ENCODE data around the gene HMGCS2. TPM values are rescaled to one million over a fixed set of nuclear protein-coding genes. Genes with fewer than 3 reads are reported as not detected.

Gene HMGCS2
- total and polyA plus RNA-seq, 9 of the 15 experiments (the other 6 are each of a cell fraction or from before 2014, with no cell fraction given), result 0.13 TPM; not detected in 8

DNA sequence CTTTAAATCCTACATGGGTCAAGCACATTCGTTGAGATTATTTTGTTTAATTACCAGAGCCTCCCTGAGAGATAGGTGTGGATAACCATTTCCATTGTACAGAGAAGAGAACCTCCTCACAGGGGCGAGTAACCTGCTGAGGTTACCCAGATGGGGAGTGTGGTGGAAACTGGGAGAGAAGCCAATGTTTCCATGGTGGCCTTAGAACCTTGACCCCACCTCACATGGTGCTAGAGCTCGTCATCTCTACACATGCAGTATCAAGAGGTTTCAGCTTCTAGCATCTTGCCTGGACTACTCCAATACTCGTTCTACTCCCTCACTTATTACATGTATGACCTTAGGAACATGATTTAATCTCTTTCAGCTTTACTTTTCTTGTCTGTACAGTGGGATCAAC, 37.8 kb upstream of the HMGCS2 start:
- Histone ChIP-seq H3K36me3 (ENCODE audit: control insufficient read depth, insufficient read depth, low read length) (no peaks in the 10 kb centered on the region), H3K4me2 (ENCODE audit: insufficient read depth, low read length) (no peak overlapping the region), H3K9me1 (ENCODE audit: control insufficient read depth, insufficient read depth, low read length) (no peaks in the 10 kb centered on the region), H2AFZ (ENCODE audit: low read depth, low read length) (no peak overlapping the region), H3K27me3 (ENCODE audit: control insufficient read depth in 2 of 2, insufficient read depth in 2 of 2, low read length in 2 of 2) (peaks cover 41 to 42% of the 10 kb centered on the region in 2 experiments), H3K4me3 (no peak overlapping the region), H3K9ac (ENCODE audit: insufficient read depth in 1 of 2, low read depth in 2 of 2, low read length in 2 of 2) (no peak overlapping the region), H3K79me2 (ENCODE audit: control insufficient read depth, insufficient read depth, low read length) (no peaks in the 10 kb centered on the region), H3K27ac (ENCODE audit: extremely low read depth, low read depth, low read length) (no peak overlapping the region), H4K20me1 (replicated peaks; ENCODE audit: control insufficient read depth, insufficient read depth, low read length) (no peaks in the 10 kb centered on the region), H3K9me3 (replicated peaks; ENCODE audit: control insufficient read depth, insufficient read depth, low read depth, low read length) (no peaks in the 10 kb centered on the region), H3K4me1 (replicated peaks in 1 of 2; ENCODE audit: control insufficient read depth in 2 of 2, insufficient read depth in 2 of 2, low read length in 2 of 2) (0 out of 5 replicates have a peak, but pooled peaks cover 0 to 2% of the 10 kb centered on the region in 2 experiments)
- ChIA-PET POLR2A (no interaction called here), CTCF (ENCODE audit: low intra/inter-chr PET ratio) (no interaction called here)
- no peak for ATAC-seq
- BruUV-seq (replicated peaks), result no TSS peak
- no peak for DNase-seq (ENCODE audit: extremely low read depth in 1 of 4, low spot score in 3 of 4)
- no peak for FAIRE-seq
- 0% methylated on average over 4 of the region's 4 CpGs for WGBS (ENCODE audit: insufficient coverage, low coverage, missing lambda C conversion rate)
- in situ Hi-C loops (cut with MboI) (no loop called here), intact Hi-C loops (cut with micrococcal nuclease) (no loop called here)
- TF ChIP-seq, protein P1, sequence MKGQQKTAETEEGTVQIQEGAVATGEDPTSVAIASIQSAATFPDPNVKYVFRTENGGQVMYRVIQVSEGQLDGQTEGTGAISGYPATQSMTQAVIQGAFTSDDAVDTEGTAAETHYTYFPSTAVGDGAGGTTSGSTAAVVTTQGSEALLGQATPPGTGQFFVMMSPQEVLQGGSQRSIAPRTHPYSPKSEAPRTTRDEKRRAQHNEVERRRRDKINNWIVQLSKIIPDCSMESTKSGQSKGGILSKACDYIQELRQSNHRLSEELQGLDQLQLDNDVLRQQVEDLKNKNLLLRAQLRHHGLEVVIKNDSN (CRISPR knock-in tag; IDR thresholded peaks at IDR 0.05), result no peak
- no peak for TF ChIP-seq ZNF639 (CRISPR knock-in tag; conservative IDR thresholded peaks at IDR 0.05 in 1 of 2, IDR thresholded peaks at IDR 0.05 in 1 of 2)
- TF ChIP-seq MTA2 (IDR thresholded peaks at IDR 0.05; ENCODE audit: low read depth), result no peak
- no peak for TF ChIP-seq POLR3A (IDR thresholded peaks at IDR 0.05; ENCODE audit: borderline replicate concordance, extremely low read depth, insufficient read depth, insufficient read length)
- TF ChIP-seq CBX1 (IDR thresholded peaks at IDR 0.05; ENCODE audit: low read depth), result no peak
- no peak for TF ChIP-seq ZNF717 (CRISPR knock-in tag; IDR thresholded peaks at IDR 0.05)
- no peak for TF ChIP-seq ZNF143 (CRISPR knock-in tag; IDR thresholded peaks at IDR 0.05)
- TF ChIP-seq MBD1 (CRISPR knock-in tag; IDR thresholded peaks at IDR 0.05), result no peak
- no peak for TF ChIP-seq KLF10 (CRISPR knock-in tag; IDR thresholded peaks at IDR 0.05)
- TF ChIP-seq HDAC1 (IDR thresholded peaks at IDR 0.05), result no peak
- no peak for TF ChIP-seq LARP7 (IDR thresholded peaks at IDR 0.05)
- TF ChIP-seq SMARCA5 (IDR thresholded peaks at IDR 0.05), result no peak
- no peak for TF ChIP-seq GABPB1 (CRISPR knock-in tag; IDR thresholded peaks at IDR 0.05)
- no peak for TF ChIP-seq ZBTB9 (CRISPR knock-in tag; IDR thresholded peaks at IDR 0.05)
- no peak for TF ChIP-seq HDAC6 (IDR thresholded peaks at IDR 0.05; ENCODE audit: low read depth, low read length)
- no peak for TF ChIP-seq MIER1 (IDR thresholded peaks at IDR 0.05; ENCODE audit: low read depth)
- TF ChIP-seq, protein P2, sequence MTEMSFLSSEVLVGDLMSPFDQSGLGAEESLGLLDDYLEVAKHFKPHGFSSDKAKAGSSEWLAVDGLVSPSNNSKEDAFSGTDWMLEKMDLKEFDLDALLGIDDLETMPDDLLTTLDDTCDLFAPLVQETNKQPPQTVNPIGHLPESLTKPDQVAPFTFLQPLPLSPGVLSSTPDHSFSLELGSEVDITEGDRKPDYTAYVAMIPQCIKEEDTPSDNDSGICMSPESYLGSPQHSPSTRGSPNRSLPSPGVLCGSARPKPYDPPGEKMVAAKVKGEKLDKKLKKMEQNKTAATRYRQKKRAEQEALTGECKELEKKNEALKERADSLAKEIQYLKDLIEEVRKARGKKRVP (CRISPR knock-in tag; IDR thresholded peaks at IDR 0.05), result no peak
- no peak for TF ChIP-seq TARDBP (IDR thresholded peaks at IDR 0.05)

Measured in K562 (cell line).